ENCODE measurements around the gene CEP192. TPM values are rescaled to one million over a fixed set of nuclear protein-coding genes. Genes with fewer than 3 reads are reported as not detected.
A peak's percentile ranks its signal among the peaks of the same experiment; 100 is the strongest.

Gene CEP192
- total and polyA plus RNA-seq, 2 experiments from 2014 or later: 8.4 to 26.3 TPM

DNA sequence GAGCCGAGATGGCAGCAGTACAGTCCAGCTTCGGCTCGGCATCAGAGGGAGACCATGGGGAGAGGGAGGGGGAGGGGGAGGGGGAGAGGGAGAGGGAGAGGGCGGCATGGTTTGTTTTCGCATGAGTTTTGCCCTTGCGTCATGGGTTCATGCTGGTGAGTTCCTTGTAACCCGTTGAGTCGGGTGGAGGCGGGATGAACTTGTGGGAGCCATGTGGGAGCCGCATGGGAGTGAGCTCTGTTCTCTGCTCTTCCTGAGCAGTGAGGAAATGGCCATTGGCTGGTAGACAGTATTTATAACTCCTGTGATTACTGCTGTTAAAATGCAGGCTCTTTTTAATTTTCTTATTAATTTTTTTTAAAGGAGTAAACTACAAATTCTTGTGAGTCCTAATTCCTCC is 108.0 kb downstream of the CEP192 start:
- Histone ChIP-seq H3K27me3 (no peaks in the 10 kb centered on the region), H3K4me1 (ENCODE audit: low read depth) (no peaks in the 10 kb centered on the region), H3K4me3 (no peak overlapping the region), H3K27ac (no peak overlapping the region), H3K36me3 (peaks cover 39% of the 10 kb centered on the region), H3K9me3 (ENCODE audit: low read depth) (no peaks in the 10 kb centered on the region)
- DNase-seq (ENCODE audit: low read depth in 1 of 2, low spot score in 1 of 2): no peak
- TF ChIP-seq, protein P1, sequence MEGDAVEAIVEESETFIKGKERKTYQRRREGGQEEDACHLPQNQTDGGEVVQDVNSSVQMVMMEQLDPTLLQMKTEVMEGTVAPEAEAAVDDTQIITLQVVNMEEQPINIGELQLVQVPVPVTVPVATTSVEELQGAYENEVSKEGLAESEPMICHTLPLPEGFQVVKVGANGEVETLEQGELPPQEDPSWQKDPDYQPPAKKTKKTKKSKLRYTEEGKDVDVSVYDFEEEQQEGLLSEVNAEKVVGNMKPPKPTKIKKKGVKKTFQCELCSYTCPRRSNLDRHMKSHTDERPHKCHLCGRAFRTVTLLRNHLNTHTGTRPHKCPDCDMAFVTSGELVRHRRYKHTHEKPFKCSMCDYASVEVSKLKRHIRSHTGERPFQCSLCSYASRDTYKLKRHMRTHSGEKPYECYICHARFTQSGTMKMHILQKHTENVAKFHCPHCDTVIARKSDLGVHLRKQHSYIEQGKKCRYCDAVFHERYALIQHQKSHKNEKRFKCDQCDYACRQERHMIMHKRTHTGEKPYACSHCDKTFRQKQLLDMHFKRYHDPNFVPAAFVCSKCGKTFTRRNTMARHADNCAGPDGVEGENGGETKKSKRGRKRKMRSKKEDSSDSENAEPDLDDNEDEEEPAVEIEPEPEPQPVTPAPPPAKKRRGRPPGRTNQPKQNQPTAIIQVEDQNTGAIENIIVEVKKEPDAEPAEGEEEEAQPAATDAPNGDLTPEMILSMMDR (IDR thresholded peaks at IDR 0.05; ENCODE audit: low read depth, low read length): no peak

DNA sequence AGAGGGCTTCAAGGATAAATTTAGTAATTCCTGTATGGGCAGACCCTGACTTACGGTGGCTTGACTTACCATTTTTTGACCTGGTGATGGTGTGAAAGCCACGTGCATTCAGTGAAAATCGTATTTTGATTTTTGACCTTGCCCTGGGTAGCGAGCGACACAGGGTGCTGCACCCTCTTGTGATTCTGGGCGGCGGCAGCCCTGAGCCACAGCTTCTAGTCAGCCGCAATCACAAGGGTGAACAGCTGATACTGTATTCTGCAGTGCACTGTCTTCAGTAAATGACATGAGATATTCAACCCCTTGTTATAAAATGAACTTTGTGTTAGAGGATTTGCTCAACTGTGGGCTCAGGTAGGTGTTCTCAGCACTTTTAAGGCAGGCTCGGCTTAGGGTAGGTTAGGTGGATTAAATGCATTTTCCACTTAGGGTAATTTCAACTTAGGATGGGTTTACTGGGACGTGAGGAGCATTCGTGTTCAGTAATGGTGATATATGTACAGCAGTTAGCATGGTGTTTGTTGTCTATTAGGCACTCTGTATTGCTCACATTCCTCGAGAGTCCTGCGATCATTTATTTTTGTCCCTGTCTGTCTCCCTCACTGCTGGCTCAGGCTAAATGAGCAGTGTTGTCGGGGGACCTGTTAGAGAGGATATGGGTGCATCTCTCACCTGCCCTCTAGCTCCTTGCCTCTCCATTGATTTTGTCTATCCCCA is 109.9 kb downstream of the CEP192 start:
- Histone ChIP-seq H3K36me3 (peaks cover 38% of the 10 kb centered on the region), H3K27ac (no peak overlapping the region), H3K4me3 (no peak overlapping the region), H3K4me1 (ENCODE audit: low read depth) (no peaks in the 10 kb centered on the region), H3K9me3 (ENCODE audit: low read depth) (no peaks in the 10 kb centered on the region), H3K27me3 (no peaks in the 10 kb centered on the region)
- no peak for DNase-seq (ENCODE audit: low read depth in 1 of 2, low spot score in 1 of 2)
- TF ChIP-seq, protein P1 (IDR thresholded peaks at IDR 0.05; ENCODE audit: low read depth, low read length): no peak

DNA sequence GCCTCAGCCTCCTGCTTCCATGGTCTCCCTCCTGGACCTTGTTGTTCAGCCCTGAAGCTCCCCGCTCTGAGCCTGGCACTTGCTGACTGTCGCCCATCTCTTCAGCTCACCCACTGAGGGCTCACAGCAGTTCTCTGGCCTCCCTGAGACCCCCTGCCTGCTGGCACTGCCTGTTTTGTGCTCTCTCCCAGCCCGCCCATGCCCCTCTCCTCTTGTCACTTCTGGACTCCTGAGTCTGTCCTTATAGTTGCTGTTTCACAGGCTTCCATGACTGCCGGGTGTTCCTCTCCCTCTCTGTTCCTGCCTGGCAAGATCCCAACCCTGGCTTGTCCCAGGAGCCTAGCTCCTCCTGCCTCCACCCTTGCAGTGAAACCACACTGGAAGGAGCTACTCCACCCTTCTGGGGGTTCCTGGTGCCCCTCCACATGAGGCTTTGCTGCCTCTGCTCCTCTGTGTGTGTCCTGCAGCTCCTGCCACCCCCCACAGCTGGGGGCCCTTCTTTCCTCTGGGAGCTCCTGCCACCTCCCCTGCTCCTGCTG is 110.6 kb downstream of the CEP192 start:
- H3K4me1 ChIP-seq (ENCODE audit: low read depth): no peaks in the 10 kb centered on the region
- no peak overlapping the region for H3K4me3 ChIP-seq
- H3K36me3 ChIP-seq: peaks cover 39% of the 10 kb centered on the region
- no peak for DNase-seq (ENCODE audit: low read depth in 1 of 2, low spot score in 1 of 2)
- no peaks in the 10 kb centered on the region for H3K9me3 ChIP-seq (ENCODE audit: low read depth)
- TF ChIP-seq, protein P1 (IDR thresholded peaks at IDR 0.05; ENCODE audit: low read depth, low read length): no peak
- no peak overlapping the region for H3K27ac ChIP-seq
- H3K27me3 ChIP-seq: no peaks in the 10 kb centered on the region

DNA sequence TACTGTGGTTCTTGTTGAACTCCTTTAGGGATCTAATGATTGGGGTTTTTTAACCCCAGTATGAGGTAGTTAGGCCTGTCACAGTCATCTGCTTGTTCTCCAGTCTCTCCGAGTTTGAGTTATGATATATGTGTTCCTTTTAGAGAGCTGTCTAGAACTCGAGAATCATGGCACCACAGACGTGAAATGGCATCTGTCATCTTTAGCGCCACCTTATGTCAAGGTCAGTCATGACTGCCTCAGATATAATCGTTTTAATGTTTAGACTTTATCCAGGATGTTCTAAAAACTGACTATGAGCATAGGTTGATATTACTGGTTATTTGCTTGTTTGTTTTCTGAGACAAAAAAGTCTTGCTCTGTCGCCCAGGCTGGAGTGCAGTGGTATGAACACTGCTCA is 112.2 kb downstream of the CEP192 start:
- TF ChIP-seq, protein P1 (IDR thresholded peaks at IDR 0.05; ENCODE audit: low read depth, low read length): peak; percentile 21
- no peak overlapping the region for H3K27ac ChIP-seq
- H3K36me3 ChIP-seq: peaks cover 44% of the 10 kb centered on the region
- H3K27me3 ChIP-seq: no peaks in the 10 kb centered on the region
- H3K4me1 ChIP-seq (ENCODE audit: low read depth): no peaks in the 10 kb centered on the region
- H3K4me3 ChIP-seq: no peak overlapping the region
- no peak for DNase-seq (ENCODE audit: low read depth in 1 of 2, low spot score in 1 of 2)
- H3K9me3 ChIP-seq (ENCODE audit: low read depth): no peaks in the 10 kb centered on the region

DNA sequence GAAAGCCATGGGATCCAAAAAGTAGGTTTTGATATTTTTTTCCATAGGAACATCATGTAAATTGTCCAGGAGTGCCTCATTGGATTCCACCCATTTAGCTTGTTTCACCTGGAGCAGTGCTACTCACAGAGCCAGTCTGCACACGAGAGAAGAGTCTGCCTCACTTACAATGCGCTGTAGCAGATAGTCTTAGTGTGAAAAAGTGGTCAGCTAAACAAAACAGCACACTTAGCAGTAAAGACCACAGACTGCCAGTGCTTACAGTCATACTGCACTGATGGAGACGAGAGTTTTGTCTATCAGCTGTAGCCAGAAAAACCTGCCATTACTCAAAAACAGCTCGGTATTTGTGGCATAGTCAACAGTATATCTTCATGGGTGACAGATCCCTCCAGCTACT is 113.9 kb downstream of the CEP192 start:
- no peak for DNase-seq (ENCODE audit: low read depth in 1 of 2, low spot score in 1 of 2)
- Histone ChIP-seq H3K36me3 (peaks cover 46% of the 10 kb centered on the region), H3K27ac (no peak overlapping the region), H3K4me3 (no peak overlapping the region), H3K4me1 (ENCODE audit: low read depth) (no peaks in the 10 kb centered on the region), H3K27me3 (no peaks in the 10 kb centered on the region), H3K9me3 (ENCODE audit: low read depth) (no peaks in the 10 kb centered on the region)
- TF ChIP-seq, protein P1 (IDR thresholded peaks at IDR 0.05; ENCODE audit: low read depth, low read length): no peak
